Loucy (cell line): ENCODE results near the gene CALN1.

Experiments used
- H2AFZ ChIP-seq: fragments of 200-600 bp; sonication (generic); 2 replicates; pipeline ENCODE4 v1.6.0; 2016; ENCODE audit warnings: antibody characterized with exemption, mild to moderate bottlenecking, low read length, moderate library complexity
- H3F3A ChIP-seq: fragments of 200-600 bp; 2 replicates; pipeline ENCODE4 v1.6.0; 2016; ENCODE audit warnings: antibody characterized with exemption, low read depth, mild to moderate bottlenecking
- H3K27me3 ChIP-seq: fragments of 200-600 bp; sonication (generic); 2 replicates; pipeline ENCODE4 v1.6.1; 2014; ENCODE audit warnings: low read length, mild to moderate bottlenecking; ENCODE audit not compliant: insufficient read depth, poor library complexity, severe bottlenecking
- H3K36me3 ChIP-seq: fragments of 200-600 bp; sonication (generic); 2 replicates; pipeline ENCODE4 v1.6.1; 2016; ENCODE audit warnings: low read length; ENCODE audit not compliant: insufficient read depth
- H3K4me1 ChIP-seq: fragments of 200-600 bp; sonication (generic); 2 replicates; pipeline ENCODE4 v1.5.1; 2014; ENCODE audit warnings: low read length, mild to moderate bottlenecking; ENCODE audit not compliant: insufficient read depth, poor library complexity, severe bottlenecking
- H3K4me2 ChIP-seq: fragments of 200-600 bp; sonication (generic); 2 replicates; pipeline ENCODE4 v1.6.0; 2014; ENCODE audit warnings: antibody characterized with exemption, low read length, low read depth, mild to moderate bottlenecking; ENCODE audit not compliant: poor library complexity, severe bottlenecking
- H3K4me3 ChIP-seq: fragments of 200-600 bp; sonication (generic); 2 replicates; pipeline ENCODE4 v1.5.1; 2014; ENCODE audit warnings: low read length, mild to moderate bottlenecking, mixed read lengths; ENCODE audit not compliant: poor library complexity, severe bottlenecking
- H3K79me2 ChIP-seq: fragments of 200-600 bp; sonication (generic); 2 replicates; pipeline ENCODE4 v1.6.1; 2014; ENCODE audit warnings: low read length; ENCODE audit not compliant: insufficient read depth
- H3K9ac ChIP-seq: fragments of 200-600 bp; sonication (generic); 2 replicates; pipeline ENCODE4 v1.6.0; 2014; ENCODE audit warnings: mild to moderate bottlenecking, low read depth, low read length, moderate library complexity; ENCODE audit not compliant: poor library complexity, severe bottlenecking
- H3K9me2 ChIP-seq: fragments of 200-600 bp; sonication (generic); replicated peaks from 2 replicates; pipeline ENCODE4 v1.6.1; 2016; ENCODE audit warnings: low read depth, low read length, mixed read lengths
- H3K9me3 ChIP-seq: fragments of 200-600 bp; sonication (generic); 2 replicates; pipeline ENCODE4 v1.6.1; 2014; ENCODE audit warnings: mild to moderate bottlenecking, antibody characterized with exemption, low read length, low read depth; ENCODE audit not compliant: insufficient read depth
- H4K20me1 ChIP-seq: fragments of 200-600 bp; sonication (generic); 2 replicates; pipeline ENCODE4 v1.6.0; 2014; ENCODE audit warnings: antibody characterized with exemption, low read length, mild to moderate bottlenecking; ENCODE audit not compliant: insufficient read depth, poor library complexity, severe bottlenecking
- CTCF ChIP-seq: fragments of 200-600 bp; sonication (generic); conservative IDR thresholded peaks from 2 replicates; pipeline ENCODE4 v1.5.1; 2014; ENCODE audit warnings: mild to moderate bottlenecking, antibody characterized with exemption, low read length
- EZH2phosphoT487 ChIP-seq: fragments of 200-600 bp; IDR thresholded peaks from 2 replicates; pipeline ENCODE4 v1.6.1; 2018; ENCODE audit warnings: antibody characterized with exemption, mild to moderate bottlenecking, moderate library complexity, borderline replicate concordance

Gene CALN1

GRCh38 chr7:72272479-72272878 lies 139.7 kb downstream of the CALN1 start:
- no peak for TF ChIP-seq CTCF
- TF ChIP-seq EZH2phosphoT487 = no peak
- no peak overlapping the region for H3K4me2 ChIP-seq

GRCh38 chr7:72268796-72269195 lies 143.3 kb downstream of the CALN1 start:
- Histone ChIP-seq H3K9me2 (no peaks in the 10 kb centered on the region), H3K79me2 (no peaks in the 10 kb centered on the region), H3K9me3 (no peaks in the 10 kb centered on the region; the same call in 1 of the 2 replicates), H2AFZ (no peak overlapping the region), H3K9ac (no peak overlapping the region), H3K36me3 (no peaks in the 10 kb centered on the region), H3F3A (no peaks in the 10 kb centered on the region), H3K27me3 (no peaks in the 10 kb centered on the region), H3K4me1 (no peaks in the 10 kb centered on the region), H4K20me1 (no peaks in the 10 kb centered on the region), H3K4me2 (no peak overlapping the region), H3K4me3 (no peak overlapping the region)
- TF ChIP-seq EZH2phosphoT487 = no peak
- TF ChIP-seq CTCF = no peak

More at GRCh38 chr7:72272479-72272878, 139.7 kb downstream of the CALN1 start:
- Histone ChIP-seq H3K79me2 (no peaks in the 10 kb centered on the region), H3K9me3 (peaks cover 7% of the 10 kb centered on the region; the same call in 1 of the 2 replicates), H2AFZ (no peak overlapping the region), H3K27me3 (no peaks in the 10 kb centered on the region), H3K9ac (no peak overlapping the region), H3K4me3 (no peak overlapping the region), H3K36me3 (no peaks in the 10 kb centered on the region), H4K20me1 (no peaks in the 10 kb centered on the region), H3K9me2 (no peaks in the 10 kb centered on the region), H3K4me1 (no peaks in the 10 kb centered on the region), H3F3A (no peaks in the 10 kb centered on the region)

- H2AFZ ChIP-seq = no peak overlapping the region
- H3K4me2 ChIP-seq = no peak overlapping the region
- H3K4me3 ChIP-seq = no peak overlapping the region
- H3K9me2 ChIP-seq = no peaks in the 10 kb centered on the region
- no peak overlapping the region for H3K9ac ChIP-seq
- no peaks in the 10 kb centered on the region for H3K79me2 ChIP-seq
- no peaks in the 10 kb centered on the region for H3K27me3 ChIP-seq
- H3K9me3 ChIP-seq = no peaks in the 10 kb centered on the region; the same call in 1 of the 2 replicates
- TF ChIP-seq EZH2phosphoT487 (no peak), CTCF (no peak)
- H3K4me1 ChIP-seq = no peaks in the 10 kb centered on the region
- H4K20me1 ChIP-seq = no peaks in the 10 kb centered on the region
- no peaks in the 10 kb centered on the region for H3K36me3 ChIP-seq
- no peaks in the 10 kb centered on the region for H3F3A ChIP-seq
Observed at GRCh38 chr7:72268090-72268489, 144.0 kb downstream of the CALN1 start.
